CD14-positive monocyte (primary cell): ENCODE measurements around the gene SALL3. TPM values are rescaled to one million over a fixed set of nuclear protein-coding genes. Genes with fewer than 3 reads are reported as not detected.

ENCODE experiments used
- DNase-seq, 3 donors: peaks; one replicate each; pipeline ENCODE4 v3.0.0-alpha.2; 2011 to 2022
- H2AFZ ChIP-seq: 2 replicates; pipeline ENCODE4 v1.6.0; 2012; ENCODE audit warnings: mild to moderate bottlenecking, low read depth, low read length, inconsistent platforms; ENCODE audit not compliant: insufficient read depth, poor library complexity, severe bottlenecking
- H3K27ac ChIP-seq, 2 donors: 1 replicate in 1 of 2; 2 replicates in 1 of 2; pipeline ENCODE4 v1.5.1; 2012 to 2013; ENCODE audit warnings: low read length in 2 of 2, control low read depth in 1 of 2, inconsistent platforms in 1 of 2, low read depth in 1 of 2, mild to moderate bottlenecking in 1 of 2
- H3K27me3 ChIP-seq, 2 donors: one replicate each; pipeline versions ENCODE4 v1.6.0 to v1.6.1; 2011 to 2013; ENCODE audit warnings: low read length in 2 of 2; ENCODE audit not compliant: control insufficient read depth in 2 of 2, insufficient read depth in 2 of 2
- H3K36me3 ChIP-seq, 2 donors: replicated peaks in 1 of 2; 1 replicate in 1 of 2; 2 replicates in 1 of 2; pipeline versions ENCODE4 v1.5.1 to v1.6.1; 2012 to 2013; ENCODE audit warnings: low read length in 2 of 2, control low read depth in 1 of 2, inconsistent platforms in 1 of 2, mild to moderate bottlenecking in 1 of 2; ENCODE audit not compliant: insufficient read depth in 2 of 2, control insufficient read depth in 1 of 2
- H3K4me1 ChIP-seq, 2 donors: 1 replicate in 1 of 2; 2 replicates in 1 of 2; pipeline versions ENCODE4 v1.5.1 to v1.6.1; 2012 to 2013; ENCODE audit warnings: low read length in 2 of 2, control low read depth in 1 of 2, inconsistent platforms in 1 of 2, mild to moderate bottlenecking in 1 of 2, moderate library complexity in 1 of 2; ENCODE audit not compliant: insufficient read depth in 2 of 2, control insufficient read depth in 1 of 2
- H3K4me2 ChIP-seq: replicated peaks from 2 replicates; pipeline ENCODE3; 2012; ENCODE audit warnings: low read length, moderate library complexity, mild to moderate bottlenecking; ENCODE audit not compliant: poor library complexity, severe bottlenecking; ENCODE audit errors: extremely low read depth
- H3K4me3 ChIP-seq, 3 experiments: fragments of 200-600 bp in 1 of 3; sonication (generic) in 1 of 3; replicated peaks in 1 of 3; 1 replicate in 2 of 3; 2 replicates in 1 of 3; pipeline ENCODE4 v1.5.1; 2011 to 2013; ENCODE audit warnings: low read length in 3 of 3, mild to moderate bottlenecking in 3 of 3, control low read depth in 2 of 3, low read depth in 2 of 3, inconsistent platforms in 1 of 3, moderate library complexity in 1 of 3
- H3K79me2 ChIP-seq: 2 replicates; pipeline ENCODE4 v1.6.0; 2012; ENCODE audit warnings: mild to moderate bottlenecking, control low read depth, inconsistent platforms, low read length, moderate library complexity; ENCODE audit not compliant: insufficient read depth
- H3K9ac ChIP-seq: 2 replicates; pipeline ENCODE4 v1.6.0; 2017; ENCODE audit warnings: low read length, mild to moderate bottlenecking; ENCODE audit not compliant: insufficient read depth, poor library complexity, severe bottlenecking
- H3K9me3 ChIP-seq, 2 donors: replicated peaks in 1 of 2; 1 replicate in 1 of 2; 2 replicates in 1 of 2; pipeline versions ENCODE4 v1.5.1 to v1.6.1; 2012 to 2013; ENCODE audit warnings: low read length in 2 of 2, control low read depth in 1 of 2; ENCODE audit not compliant: control insufficient read depth in 1 of 2, insufficient read depth in 1 of 2
- H4K20me1 ChIP-seq: 2 replicates; pipeline ENCODE4 v1.6.0; 2012; ENCODE audit warnings: mild to moderate bottlenecking, low read length, control low read depth, moderate library complexity; ENCODE audit not compliant: insufficient read depth
- H3K27ac Mint-ChIP-seq, 7 donors: one replicate each; pipeline ENCODE4 v1.8.0; 2020; ENCODE audit warnings: mild to moderate bottlenecking in 7 of 7, mixed read lengths in 7 of 7, moderate library complexity in 6 of 7, inconsistent platforms in 2 of 7
- H3K27me3 Mint-ChIP-seq, 3 donors: one replicate each; pipeline ENCODE4 v1.8.0; 2021 to 2022; ENCODE audit warnings: low read depth in 3 of 3, mild to moderate bottlenecking in 3 of 3, mixed read lengths in 3 of 3, moderate library complexity in 3 of 3, inconsistent platforms in 1 of 3
- H3K36me3 Mint-ChIP-seq, 2 donors: one replicate each; pipeline ENCODE4 v1.8.0; 2020; ENCODE audit warnings: mixed read lengths in 2 of 2, inconsistent platforms in 1 of 2, mild to moderate bottlenecking in 1 of 2
- H3K4me1 Mint-ChIP-seq: one replicate; pipeline ENCODE4 v1.8.0; 2020; ENCODE audit warnings: mild to moderate bottlenecking, mixed read lengths
- H3K4me3 Mint-ChIP-seq, 2 donors: one replicate each; pipeline ENCODE4 v1.8.0; 2020; ENCODE audit warnings: mild to moderate bottlenecking in 2 of 2, mixed read lengths in 2 of 2, moderate library complexity in 1 of 2
- H3K9me3 Mint-ChIP-seq, 7 donors: one replicate each; pipeline ENCODE4 v1.8.0; 2020 to 2022; ENCODE audit warnings: mixed read lengths in 7 of 7, mild to moderate bottlenecking in 6 of 7, moderate library complexity in 6 of 7, inconsistent platforms in 2 of 7
- CTCF ChIP-seq: fragments of 200-600 bp; IDR thresholded peaks from one replicate; pipeline ENCODE4 v1.8.0; 2022; ENCODE audit warnings: antibody characterized with exemption, mild to moderate bottlenecking
- WGBS: methylation state at CpG from one replicate; pipeline ENCODE4 v1.1.5; 2013; ENCODE audit warnings: missing lambda C conversion rate; ENCODE audit not compliant: insufficient coverage; 5-methylcytosine and 5-hydroxymethylcytosine counted together
- intact Hi-C, 2 donors: fragments of 100-400 bp; cut with micrococcal nuclease; formaldehyde crosslinking; loops; one replicate each; pipeline versions ENCODE4 v1.15.0 to v1.15.1; 2023
- polyA plus RNA-seq, 3 donors: library from polyadenylated mRNA; depleted of rRNA in 1 of 3; unstranded in 2 of 3; stranded (reverse) in 1 of 3; fragments of 300-500 nt in 2 of 3; fragments of >200 nt in 1 of 3; fragmentation: Illumina TruSeq in 2 of 3; gene quantifications; 1 replicate in 2 of 3; 2 replicates in 1 of 3; pipeline ENCODE4 v1.2.3, GENCODE V29; 2012 to 2021

The SALL3 gene
- polyA plus RNA-seq, 3 donors = not detected

- Mint-ChIP-seq H3K27me3 (peaks cover 66 to 84% (median 70%) of the 10 kb centered on the region in 3 donors), H3K27ac (no peak overlapping the region), H3K4me3 (peak overlapping the region in 1 of 2 donors; percentile 46), H3K4me1 (peaks cover 2% of the 10 kb centered on the region), H3K36me3 (no peaks in the 10 kb centered on the region), H3K9me3 (peaks cover 0 to 19% (median 7%) of the 10 kb centered on the region in 7 donors)
- no peak for TF ChIP-seq CTCF
- H3K4me2 ChIP-seq = no peak overlapping the region
- no peak overlapping the region for H3K27ac ChIP-seq
- intact Hi-C loops = no loop called here
- H3K4me1 ChIP-seq = no peaks in the 10 kb centered on the region
- WGBS = 7% methylated on average over 3 of the region's 14 CpGs
- no peak overlapping the region for H2AFZ ChIP-seq
- H3K27me3 ChIP-seq = peaks cover 71 to 79% of the 10 kb centered on the region in 2 donors
- no peak overlapping the region for H3K9ac ChIP-seq
- H3K79me2 ChIP-seq = no peaks in the 10 kb centered on the region
- no peak for DNase-seq
- no peaks in the 10 kb centered on the region for H3K36me3 ChIP-seq
- no peaks in the 10 kb centered on the region for H4K20me1 ChIP-seq
- no peak overlapping the region for H3K4me3 ChIP-seq
- peaks cover 0 to 27% of the 10 kb centered on the region in 2 donors for H3K9me3 ChIP-seq
Measured at GRCh38 chr18:78981989-78982620, 2.5 kb downstream of the SALL3 start.

- H3K27ac Mint-ChIP-seq = no peak overlapping the region
- Histone ChIP-seq H3K27me3 (peaks cover 78% of the 10 kb centered on the region in 2 donors), H3K79me2 (no peaks in the 10 kb centered on the region), H2AFZ (no peak overlapping the region), H3K36me3 (no peaks in the 10 kb centered on the region), H3K9me3 (peaks cover 0 to 20% of the 10 kb centered on the region in 2 donors), H3K9ac (no peak overlapping the region), H3K4me1 (no peaks in the 10 kb centered on the region), H3K27ac (no peak overlapping the region), H3K4me3 (no peak overlapping the region), H3K4me2 (no peak overlapping the region), H4K20me1 (no peaks in the 10 kb centered on the region)
- peaks cover 63 to 80% (median 69%) of the 10 kb centered on the region in 3 donors for H3K27me3 Mint-ChIP-seq
- peaks cover 0 to 15% (median 6%) of the 10 kb centered on the region in 7 donors for H3K9me3 Mint-ChIP-seq
- H3K4me3 Mint-ChIP-seq = peak overlapping the region in 1 of 2 donors; percentile 56
- DNase-seq = no peak
- intact Hi-C loops = no loop called here
- H3K4me1 Mint-ChIP-seq = peaks cover 2% of the 10 kb centered on the region
- H3K36me3 Mint-ChIP-seq = no peaks in the 10 kb centered on the region
- no CpG with 5 or more reads among the region's 3 CpGs for WGBS
- no peak for TF ChIP-seq CTCF
Measured at GRCh38 chr18:78983512-78983911, 3.9 kb downstream of the SALL3 start.
